HPDE6-E6E7 (cell line): Measurements from ENCODE around the gene HMBS.
"Not testable (repeated sequence)": the region's sequence is repeated elsewhere in the genome, so short reads cannot be mapped to it uniquely, and the experiment has no call there.

Experiments used
- DNase-seq: peaks from one replicate; pipeline ENCODE4 v3.0.0; 2011; ENCODE audit warnings: missing footprints; ENCODE audit errors: extremely low spot score

The HMBS gene

GRCh38 chr11:119100994-119101758 lies 16.5 kb downstream of the HMBS start:
- no peak for DNase-seq

DNA sequence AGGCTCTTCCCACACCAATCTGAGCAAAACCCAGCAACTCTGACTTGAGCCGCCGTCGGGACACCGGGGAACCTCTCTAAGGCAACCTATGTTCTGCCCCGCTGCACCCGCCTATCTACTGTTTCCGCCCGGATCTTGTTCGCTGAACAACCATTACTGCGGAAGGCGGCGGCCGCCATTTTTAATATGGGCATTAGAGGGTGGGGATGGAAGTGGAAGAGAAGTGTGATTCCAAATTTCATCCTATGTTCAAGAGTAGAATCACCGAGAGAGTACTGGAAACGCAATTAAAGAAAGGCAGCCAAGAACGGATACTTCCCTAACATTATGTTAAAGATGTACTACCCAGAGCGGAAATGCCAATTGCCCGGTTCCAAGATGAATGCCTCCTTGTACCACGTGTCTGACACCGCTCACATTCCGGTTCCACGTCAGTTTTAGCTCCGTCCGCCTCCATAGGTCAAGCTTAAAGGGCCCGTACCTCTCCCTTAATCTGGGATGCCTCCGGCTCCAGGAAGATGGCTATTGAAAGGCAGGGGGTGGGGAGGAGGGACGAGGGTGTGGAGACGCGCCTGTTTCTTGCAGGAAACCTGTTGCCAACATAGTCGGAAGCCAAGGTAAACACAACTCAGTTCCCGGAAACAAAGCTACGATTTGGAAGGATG lies 17.2 kb downstream of the HMBS start, which contains the start of gene DPAGT1:
Gene DPAGT1 (minus strand): TSS at position 95 of the 665 bp plus-strand sequence. CDS start 198 bp downstream, outside the sequence.
- peak; percentile 88 for DNase-seq

- DNase-seq: not testable (repeated sequence)
These were observed 18.5 kb downstream of the HMBS start for GRCh38 chr11:119103161-119103664.

- DNase-seq: no peak
These were observed 19.1 kb downstream of the HMBS start for GRCh38 chr11:119103793-119104192.

GRCh38 chr11:119106564-119107537 lies 22.2 kb downstream of the HMBS start, which contains the start of gene C2CD2L:
TSS of gene C2CD2L (plus strand) at chr11:119107344. CDS start at chr11:119107742, 398 bp downstream.
- peak; percentile 93 for DNase-seq

- no peak for DNase-seq
These were observed 23.0 kb downstream of the HMBS start for GRCh38 chr11:119107538-119108145.

GRCh38 chr11:119108146-119108856 lies 23.6 kb downstream of the HMBS start:
- DNase-seq: peak; percentile 77

GRCh38 chr11:119108857-119109221 lies 24.2 kb downstream of the HMBS start:
- DNase-seq: no peak

DNA sequence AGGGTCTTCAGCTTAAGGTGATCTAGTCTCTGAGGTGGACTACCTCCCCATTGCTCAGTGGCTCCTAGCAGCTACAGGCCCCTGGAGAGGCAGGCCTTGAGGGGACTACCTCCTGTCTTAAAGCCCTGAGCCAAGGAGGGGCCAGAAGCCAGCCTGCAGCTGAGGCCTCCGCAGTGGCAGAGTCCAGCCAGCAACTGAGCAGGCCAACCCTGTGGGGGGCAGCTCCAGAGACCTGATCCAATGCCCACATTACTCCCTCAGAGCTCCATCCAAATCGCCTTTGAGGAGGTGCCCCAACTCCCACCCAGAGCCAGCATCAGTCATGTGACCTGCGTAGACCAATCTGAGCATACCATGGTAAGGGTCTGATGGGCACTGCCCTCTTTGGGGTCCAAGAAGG lies 25.2 kb downstream of the HMBS start:
- no peak for DNase-seq

GRCh38 chr11:119110439-119110838 lies 25.8 kb downstream of the HMBS start:
- DNase-seq: no peak

GRCh38 chr11:119111361-119111925 lies 26.8 kb downstream of the HMBS start:
- DNase-seq: no peak

DNA sequence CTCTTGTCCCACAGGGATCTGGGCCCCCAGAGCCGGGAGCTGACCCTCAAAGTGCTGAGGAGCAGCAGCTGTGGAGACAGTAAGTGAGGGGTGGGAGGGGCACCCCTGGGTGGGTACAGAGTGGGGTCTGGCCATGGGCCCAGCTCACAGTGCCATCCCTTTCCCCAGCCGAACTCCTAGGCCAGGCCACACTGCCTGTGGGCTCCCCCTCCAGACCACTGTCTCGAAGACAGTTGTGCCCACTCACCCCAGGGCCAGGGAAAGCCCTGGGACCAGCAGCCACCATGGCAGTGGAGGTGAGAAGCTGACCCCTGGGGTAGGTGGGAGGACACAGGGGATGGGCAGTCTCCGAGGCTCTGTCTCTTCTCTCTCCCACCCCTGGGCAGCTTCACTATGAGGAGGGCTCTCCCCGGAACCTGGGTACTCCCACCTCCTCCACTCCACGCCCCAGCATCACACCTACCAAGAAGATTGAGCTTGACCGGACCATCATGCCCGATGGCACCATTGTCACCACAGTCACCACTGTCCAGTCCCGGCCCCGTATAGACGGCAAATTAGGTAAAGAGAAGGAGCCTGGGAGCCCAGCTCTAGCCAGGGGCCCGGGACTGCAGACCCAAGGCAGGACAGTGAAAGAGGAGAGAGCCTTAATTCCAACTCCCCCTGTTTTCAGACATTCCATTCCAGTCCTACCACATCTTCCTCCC lies 27.8 kb downstream of the HMBS start:
- DNase-seq: no peak

- no peak for DNase-seq
These were observed 29.0 kb downstream of the HMBS start for GRCh38 chr11:119113716-119114115.

GRCh38 chr11:119114351-119114750 lies 29.7 kb downstream of the HMBS start:
- DNase-seq: no peak

- DNase-seq: no peak
These were observed 31.0 kb downstream of the HMBS start for GRCh38 chr11:119115484-119116234.

DNA sequence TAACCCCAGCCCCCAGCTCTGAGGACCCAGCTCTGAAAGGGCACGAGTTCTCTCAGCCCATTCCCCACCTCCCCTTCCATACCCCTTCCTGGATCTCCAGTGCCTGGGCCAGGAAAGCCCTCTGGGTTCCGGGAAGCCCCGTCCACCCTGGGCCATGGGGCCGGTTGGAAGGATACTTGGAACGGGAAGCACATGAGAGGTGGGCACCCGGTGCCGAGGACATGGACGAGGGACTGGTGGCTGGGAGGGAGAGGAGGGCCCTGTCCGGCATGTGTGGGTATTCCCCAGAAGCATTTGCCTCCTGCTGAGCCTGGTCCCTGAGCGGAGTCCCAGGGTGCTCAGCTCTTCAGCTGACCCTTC lies 31.5 kb downstream of the HMBS start:
- no peak for DNase-seq

- no peak for DNase-seq
These were observed 31.9 kb downstream of the HMBS start for GRCh38 chr11:119116601-119117000.

DNA sequence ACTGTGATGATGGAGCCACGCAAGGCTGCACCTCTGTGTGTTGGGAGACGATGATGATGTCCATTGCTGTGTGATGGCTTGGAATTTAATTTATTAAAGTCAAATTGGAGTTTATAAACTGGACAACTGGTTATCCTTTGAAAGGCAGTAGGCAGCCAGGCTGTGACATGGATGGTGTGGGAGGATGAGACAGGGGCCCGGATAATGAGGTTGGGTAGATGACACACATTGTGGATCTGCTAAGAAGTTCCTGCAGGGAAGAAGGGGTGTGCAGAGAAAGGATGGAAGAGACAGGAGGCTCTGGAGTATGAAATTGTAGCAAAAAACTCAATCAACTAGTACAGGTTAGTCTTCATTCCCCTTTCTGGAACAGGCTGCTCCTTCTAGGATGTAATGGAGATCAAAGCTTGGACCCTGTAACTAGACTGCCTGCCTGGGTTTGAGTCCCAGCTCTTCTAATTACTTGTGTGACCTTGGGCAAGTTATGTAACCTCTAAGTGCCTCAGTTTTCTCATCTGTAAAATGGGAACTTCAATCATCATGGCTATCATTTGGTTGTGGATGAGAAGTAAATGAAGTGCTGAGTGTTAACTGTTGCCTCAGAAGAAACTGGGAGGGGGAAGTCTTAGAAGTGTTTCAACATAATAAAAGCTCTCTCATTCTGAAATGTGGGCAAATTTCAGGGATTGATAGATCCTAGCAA lies 32.5 kb downstream of the HMBS start:
- no peak for DNase-seq
